ENCODE results near the gene SLC5A11.

DNA sequence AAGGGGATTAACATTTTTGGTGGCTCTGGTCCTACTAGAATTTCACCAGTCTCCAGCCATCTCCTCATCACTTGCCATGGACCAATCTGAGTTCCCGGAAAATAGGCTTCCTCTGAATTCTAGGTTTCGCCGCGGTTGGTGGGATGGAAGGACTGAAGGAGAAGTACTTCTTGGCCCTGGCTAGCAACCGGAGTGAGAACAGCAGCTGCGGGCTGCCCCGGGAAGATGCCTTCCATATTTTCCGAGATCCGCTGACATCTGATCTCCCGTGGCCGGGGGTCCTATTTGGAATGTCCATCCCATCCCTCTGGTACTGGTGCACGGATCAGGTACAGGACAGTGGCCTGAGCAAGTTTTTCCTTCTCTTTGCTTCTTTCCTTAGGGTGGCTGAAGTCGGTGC is 45.0 kb downstream of the SLC5A11 start:
- TF ChIP-seq ZNF70 (CRISPR knock-in tag; IDR thresholded peaks at IDR 0.05) (no peak), ARNTL (CRISPR knock-in tag; IDR thresholded peaks at IDR 0.05; ENCODE audit: borderline replicate concordance, low read depth) (no peak), RARB (CRISPR knock-in tag; IDR thresholded peaks at IDR 0.05) (no peak), TOX (CRISPR knock-in tag; IDR thresholded peaks at IDR 0.05; ENCODE audit: borderline replicate concordance) (no peak), CSDC2 (CRISPR knock-in tag; IDR thresholded peaks at IDR 0.05) (no peak)
- TF ChIP-seq, protein P1, sequence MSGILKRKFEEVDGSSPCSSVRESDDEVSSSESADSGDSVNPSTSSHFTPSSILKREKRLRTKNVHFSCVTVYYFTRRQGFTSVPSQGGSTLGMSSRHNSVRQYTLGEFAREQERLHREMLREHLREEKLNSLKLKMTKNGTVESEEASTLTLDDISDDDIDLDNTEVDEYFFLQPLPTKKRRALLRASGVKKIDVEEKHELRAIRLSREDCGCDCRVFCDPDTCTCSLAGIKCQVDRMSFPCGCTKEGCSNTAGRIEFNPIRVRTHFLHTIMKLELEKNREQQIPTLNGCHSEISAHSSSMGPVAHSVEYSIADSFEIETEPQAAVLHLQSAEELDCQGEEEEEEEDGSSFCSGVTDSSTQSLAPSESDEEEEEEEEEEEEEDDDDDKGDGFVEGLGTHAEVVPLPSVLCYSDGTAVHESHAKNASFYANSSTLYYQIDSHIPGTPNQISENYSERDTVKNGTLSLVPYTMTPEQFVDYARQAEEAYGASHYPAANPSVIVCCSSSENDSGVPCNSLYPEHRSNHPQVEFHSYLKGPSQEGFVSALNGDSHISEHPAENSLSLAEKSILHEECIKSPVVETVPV (CRISPR knock-in tag; IDR thresholded peaks at IDR 0.05): no peak
